GM19455 (cell line): Measurements from ENCODE around the gene GAD1.

Source experiments
- ATAC-seq: cut with Tn5 transposase; IDR thresholded peaks from one replicate; pipeline ENCODE4 v1.9.1; 2021; ENCODE audit not compliant: unreplicated experiment

GAD1 gene

DNA sequence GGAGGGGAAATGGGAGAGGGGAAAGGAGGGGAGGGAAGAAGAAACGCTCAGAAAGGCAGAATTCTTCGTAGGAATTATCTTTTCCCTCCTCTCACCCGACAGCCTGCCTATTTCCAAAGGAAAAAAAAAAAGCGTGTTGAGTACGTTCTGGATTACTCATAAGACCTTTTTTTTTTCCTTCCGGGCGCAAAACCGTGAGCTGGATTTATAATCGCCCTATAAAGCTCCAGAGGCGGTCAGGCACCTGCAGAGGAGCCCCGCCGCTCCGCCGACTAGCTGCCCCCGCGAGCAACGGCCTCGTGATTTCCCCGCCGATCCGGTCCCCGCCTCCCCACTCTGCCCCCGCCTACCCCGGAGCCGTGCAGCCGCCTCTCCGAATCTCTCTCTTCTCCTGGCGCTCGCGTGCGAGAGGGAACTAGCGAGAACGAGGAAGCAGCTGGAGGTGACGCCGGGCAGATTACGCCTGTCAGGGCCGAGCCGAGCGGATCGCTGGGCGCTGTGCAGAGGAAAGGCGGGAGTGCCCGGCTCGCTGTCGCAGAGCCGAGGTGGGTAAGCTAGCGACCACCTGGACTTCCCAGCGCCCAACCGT lies at the start of gene GAD1:
GAD1 (plus strand) TSS at position 384 of the 589 bp plus-strand sequence. CDS start 1,705 bp downstream, outside the sequence.
- peak; percentile 49 for ATAC-seq

DNA sequence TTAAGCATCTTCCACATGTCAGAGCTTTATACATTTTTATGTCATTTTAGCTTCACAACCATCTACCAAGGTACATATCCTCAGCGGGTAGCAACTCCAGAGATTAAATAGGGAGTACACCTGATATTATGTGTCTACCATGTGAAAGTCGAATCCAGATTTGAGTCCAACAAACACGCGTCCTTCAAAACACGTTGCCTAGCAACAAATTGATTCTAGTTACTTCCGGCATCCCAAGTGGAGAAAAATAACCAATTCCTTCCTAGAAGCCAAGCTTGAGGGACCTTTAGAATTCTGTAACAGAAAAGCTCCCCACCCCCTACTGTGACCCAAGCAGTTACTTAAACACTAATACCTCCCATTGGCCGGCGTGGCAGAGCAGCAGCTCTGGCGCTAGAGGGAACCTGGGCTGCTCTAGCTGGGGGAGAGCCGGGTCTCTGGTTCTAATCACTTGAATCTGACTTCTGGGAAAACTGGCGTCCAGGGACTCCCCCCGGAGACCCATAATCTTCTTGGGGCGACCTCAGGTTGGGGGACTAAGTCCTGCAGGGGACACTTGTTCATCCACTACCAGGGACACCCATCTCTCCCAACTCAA lies 46.6 kb upstream of the GAD1 start, which contains the start of gene ERICH2:
ERICH2 (plus strand) TSS at position 371 of the 598 bp plus-strand sequence. CDS start 304 bp downstream, outside the sequence.
- ATAC-seq = peak; percentile 67

DNA sequence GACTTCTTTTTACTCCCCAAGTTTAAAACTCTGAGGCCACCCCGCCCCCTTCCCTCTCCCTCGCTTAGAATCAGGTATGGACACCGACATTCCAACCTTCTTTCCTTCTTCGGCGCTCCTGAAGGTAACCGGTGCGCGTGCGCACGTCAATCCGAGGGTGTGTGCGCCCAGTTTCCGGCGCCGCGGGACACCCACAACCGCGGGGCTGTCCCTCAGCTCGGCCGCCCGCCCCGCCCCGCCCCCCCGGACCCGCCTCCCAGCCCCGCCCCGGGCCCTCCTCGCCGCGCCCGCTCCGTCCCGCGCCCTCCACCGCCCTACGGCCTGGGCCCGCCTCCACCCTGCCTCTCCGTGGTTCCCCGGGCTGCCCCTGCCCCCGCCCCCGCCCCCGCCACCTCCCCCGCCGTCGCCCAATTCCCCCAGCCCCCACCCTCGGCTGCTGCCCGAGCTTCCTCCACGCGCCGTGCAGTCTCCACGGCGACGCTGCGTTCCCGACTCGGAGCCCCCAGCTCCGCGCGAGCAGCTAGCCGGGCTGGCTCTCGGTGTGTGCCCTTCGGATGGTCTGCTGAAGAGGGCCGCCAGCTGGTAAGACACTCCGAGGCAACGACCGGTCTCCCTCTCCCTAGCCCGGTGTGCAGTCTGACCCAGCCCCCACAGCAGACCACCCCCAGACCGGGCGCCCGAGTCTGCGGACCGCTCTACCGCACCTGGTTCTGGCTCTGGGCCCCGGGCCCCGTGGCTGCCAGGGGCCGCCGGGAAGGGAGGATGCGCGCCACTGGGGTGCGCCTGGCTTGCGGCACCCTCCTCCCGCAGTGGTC lies 45.9 kb upstream of the GAD1 start:
- ATAC-seq = peak; percentile 83

DNA sequence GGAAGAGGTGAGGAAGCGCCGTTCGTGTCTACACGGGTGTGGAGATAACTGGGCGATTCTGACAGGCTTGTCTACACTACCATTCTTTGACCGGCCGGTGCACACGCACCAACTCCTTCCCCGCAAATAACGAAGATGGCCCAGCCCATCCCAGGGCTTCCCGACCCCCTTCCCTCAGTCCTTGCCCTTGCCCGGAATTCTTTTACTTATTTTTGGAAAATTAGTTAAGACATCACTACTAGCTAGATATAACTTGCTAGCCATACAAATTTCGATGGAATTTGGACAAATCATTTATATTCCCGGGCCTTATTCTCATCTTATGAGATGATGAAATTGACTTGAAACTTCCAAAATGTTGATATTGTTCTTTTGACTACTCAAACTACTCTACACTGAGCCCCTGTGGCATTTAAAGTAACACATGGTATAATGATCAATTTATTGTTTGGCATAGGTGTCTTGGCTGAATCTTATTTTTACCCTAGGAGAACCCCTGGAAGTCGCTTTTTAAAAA lies 45.2 kb upstream of the GAD1 start:
- no peak for ATAC-seq

DNA sequence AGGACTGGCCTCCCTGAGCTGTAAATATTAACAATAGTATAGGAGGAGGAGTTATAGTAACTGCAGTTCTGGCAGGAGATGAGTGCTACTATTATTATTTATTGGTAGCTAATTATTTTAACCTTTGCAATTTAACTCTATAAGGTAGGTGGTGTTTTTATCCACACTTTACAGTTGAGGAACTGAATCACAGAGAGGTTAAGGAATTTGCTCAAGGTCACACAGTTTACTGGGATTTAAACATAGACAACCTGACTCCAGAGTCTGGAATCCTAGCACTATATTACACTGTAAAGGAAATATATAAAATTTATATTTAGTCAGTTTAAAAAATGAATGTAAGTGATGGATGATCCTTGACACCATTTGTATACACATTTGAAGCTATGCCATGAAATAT lies 44.4 kb upstream of the GAD1 start:
- no peak for ATAC-seq

DNA sequence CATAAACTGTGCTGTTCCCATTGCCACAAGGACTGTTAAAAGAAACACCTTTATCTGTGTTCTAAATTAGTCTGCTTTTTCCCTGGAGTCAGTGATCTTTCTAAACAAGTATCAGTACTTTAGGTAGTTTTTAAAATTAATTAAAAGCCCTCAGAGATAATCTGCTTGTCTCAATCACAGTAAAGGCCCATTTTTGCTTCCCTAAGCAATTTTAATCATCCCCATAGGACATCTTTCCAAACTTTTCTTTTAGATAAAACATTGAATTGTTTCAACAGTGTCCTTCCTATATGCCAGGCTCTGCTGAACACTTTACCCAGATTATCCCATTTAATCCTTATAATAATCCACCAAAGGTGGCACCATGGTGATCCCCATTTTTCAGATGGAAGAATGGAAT lies 42.6 kb upstream of the GAD1 start:
- ATAC-seq = no peak

DNA sequence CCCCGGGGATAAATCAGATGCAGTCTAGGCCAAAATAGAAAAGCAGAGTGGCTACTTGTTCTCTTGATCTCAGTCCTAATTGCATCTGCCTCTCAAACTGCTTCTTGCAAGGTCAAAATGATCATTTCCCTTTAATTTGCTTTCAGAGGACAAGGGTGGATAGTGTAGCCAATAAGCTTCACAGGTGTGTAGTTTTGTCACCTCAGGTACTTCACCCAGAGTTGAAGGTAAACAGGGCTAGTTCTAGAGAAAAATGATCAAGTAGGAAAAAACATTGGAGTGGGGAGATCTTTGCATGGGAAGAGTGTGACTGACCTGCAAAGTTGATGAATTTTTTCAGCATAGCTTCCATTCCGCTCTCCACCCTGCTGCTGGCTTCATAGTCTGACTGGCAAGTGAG lies 37.8 kb upstream of the GAD1 start:
- no peak for ATAC-seq

DNA sequence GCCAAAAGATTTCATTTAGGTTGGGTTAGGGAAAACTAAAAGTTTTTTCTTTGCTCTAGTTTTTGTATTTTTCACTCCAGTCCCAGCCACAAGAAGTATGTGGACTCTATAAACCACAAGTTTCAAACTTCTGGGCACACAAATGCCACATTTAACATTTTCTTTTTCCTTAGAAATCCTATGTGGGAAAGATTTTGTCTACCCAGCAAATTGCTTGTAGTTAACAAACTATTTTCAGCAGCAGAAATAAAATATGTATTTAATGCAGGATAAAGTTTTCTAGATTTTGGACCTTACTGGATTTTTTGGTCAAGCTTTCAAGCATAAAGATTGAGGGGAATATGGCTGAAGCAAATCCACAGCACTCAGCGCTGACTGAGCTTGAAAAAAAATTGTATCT lies 37.4 kb upstream of the GAD1 start:
- ATAC-seq = no peak

DNA sequence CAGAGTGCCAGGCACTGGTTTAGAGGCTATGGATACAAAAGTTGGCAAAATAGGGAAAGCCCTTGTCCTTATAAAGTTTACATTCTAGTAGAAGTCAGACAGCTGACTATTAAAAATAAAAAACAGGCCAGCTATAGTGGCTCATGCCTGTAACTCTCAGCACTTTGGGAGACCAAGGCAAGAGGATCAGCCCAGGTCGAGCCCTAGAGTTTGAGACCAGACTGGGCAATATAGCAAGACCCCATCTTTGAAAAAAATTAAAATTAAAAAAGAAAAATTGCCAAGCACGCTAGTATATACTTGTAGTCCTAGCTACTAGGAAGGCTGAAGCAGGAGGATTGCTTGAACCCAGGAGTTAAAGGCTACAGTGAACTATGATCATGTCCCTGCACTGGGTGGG lies 34.0 kb upstream of the GAD1 start:
- ATAC-seq = no peak

DNA sequence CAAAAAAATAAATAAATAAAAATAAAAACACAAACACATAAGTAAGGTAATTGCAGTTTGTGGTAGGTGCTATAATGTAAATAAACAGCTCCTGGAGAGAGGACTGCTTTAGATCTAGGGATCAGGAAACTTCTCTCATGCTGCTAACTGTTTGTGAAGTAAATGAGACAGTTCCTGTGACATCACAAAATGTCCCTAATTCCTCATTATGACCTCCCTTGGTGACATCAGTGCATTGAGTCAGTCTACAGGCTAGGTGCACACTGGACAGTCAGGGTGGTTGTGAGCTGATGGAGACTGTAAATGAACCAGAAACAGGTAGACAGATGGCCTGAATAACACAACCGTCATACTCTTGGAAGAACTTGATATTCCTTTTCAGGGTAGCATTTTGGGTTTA lies 33.1 kb upstream of the GAD1 start:
- no peak for ATAC-seq

DNA sequence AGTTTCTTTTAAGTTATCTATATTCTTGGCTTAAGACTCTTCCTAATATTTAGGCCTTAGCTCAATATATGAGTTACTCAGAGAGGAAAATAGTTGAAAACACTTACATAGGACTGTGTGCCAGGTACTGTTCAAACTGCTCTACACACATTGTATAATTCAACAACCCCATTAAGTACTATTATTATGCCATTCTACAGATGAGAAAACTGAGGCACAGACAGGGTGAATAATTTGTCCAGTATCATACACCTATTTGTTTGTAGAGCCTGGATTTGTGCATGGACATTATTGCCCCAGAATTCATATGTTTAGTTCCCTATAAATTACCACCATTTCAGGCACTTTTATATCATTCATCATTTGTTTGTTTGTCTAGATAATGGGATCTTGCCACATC lies 17.7 kb upstream of the GAD1 start:
- ATAC-seq = no peak

DNA sequence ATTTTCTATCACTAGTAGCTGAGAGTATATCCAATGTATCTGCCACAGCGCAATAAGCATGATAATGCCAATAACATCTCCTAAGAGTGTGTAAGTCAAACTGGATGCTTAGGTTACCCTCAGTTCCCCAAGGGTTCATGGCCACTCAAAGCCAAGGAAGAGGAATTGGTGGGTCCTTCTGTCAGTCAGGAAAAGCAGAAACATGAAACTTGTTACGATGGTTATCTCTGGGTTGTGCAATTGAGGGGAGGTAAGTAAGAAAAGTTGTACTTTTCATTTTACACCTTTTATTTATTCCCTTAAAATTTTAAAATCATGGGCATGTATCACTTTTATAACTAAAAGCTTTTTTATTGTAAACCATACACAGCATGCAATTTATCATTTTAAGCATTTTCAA lies 10.1 kb upstream of the GAD1 start:
- no peak for ATAC-seq

DNA sequence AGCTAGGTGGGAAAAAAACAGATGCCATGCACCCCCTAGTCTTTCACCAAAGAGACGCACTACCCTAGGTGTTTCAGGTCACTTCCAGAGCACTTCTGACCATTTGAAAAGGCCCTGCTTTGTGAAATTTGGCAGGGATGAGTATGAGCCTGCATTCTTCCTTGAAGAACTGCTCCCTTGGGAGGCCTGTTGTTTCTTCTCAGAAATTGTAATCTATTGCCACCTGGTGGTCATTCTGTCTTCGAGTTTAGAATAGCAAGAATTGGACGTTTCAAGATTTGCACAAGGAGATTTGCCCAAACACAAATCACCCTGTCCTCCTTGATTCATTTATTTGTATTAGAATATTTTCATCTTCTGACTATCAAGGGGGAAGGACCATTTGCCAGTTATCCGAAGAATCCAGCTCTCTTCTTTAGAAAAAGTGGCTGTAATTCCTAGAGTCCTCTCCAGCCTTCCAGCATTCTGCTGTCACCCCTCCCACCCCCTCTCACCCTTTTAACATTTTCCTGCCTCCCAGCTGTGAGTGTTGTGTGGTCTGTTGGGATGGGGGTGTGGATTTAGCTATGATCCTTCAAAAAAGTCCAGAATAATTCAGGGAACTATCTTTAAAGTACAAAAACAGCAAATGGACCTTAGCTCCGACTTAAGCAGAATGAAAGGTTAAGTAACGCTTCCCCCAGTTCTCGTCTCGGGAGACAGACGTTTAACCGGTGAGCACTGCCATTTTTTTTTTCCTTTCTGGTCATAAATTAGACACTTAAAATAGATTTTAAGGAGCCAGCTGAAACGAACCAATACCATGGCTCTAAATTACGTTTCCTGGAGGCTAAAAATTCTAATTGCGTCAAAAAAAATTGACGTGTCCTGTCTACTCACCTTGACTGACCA lies 3.7 kb upstream of the GAD1 start:
- ATAC-seq = no peak

DNA sequence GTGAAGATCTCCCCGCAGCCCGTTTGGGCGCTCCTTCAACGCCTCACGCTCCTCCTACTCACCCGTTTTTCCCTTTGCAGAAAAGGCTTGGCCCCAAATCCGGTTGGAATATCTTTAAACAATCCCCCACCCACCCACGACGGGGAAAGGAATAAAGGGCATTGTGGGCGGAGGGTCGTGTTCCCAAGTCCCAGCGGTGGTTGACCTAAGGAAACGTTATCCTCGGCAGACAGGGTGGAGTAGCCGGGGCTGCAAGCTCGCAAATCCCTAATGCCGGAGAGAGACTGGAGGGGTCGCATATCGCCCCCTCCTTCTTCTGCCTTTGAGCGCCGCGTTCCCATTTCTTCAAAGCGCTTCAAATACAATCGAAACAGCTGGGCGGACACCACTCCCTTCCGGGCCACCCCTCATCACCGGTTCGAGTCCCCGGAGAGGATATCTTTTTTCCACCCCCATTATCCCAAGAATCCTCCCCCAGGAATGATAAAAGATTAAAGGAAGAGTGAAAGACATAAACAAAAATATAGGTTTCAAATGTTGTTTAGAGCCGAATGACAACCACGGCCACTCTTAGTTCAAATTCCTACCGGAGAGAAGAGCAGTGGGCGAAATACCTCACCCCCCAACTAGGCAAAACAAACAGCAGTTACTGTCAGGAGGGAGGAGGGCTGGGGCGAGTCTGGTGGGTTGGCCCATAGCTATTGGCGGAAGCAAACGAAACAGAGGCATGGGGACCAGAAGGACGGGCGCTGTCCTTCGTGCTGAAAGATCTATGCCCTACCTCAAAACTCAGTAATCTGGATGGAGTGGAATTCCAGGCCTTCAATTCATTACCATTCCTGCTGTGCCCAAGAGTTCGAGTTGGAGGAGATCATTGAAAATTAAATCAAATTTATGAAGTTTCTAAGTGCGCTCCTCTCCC lies 2.8 kb upstream of the GAD1 start:
- no peak for ATAC-seq

DNA sequence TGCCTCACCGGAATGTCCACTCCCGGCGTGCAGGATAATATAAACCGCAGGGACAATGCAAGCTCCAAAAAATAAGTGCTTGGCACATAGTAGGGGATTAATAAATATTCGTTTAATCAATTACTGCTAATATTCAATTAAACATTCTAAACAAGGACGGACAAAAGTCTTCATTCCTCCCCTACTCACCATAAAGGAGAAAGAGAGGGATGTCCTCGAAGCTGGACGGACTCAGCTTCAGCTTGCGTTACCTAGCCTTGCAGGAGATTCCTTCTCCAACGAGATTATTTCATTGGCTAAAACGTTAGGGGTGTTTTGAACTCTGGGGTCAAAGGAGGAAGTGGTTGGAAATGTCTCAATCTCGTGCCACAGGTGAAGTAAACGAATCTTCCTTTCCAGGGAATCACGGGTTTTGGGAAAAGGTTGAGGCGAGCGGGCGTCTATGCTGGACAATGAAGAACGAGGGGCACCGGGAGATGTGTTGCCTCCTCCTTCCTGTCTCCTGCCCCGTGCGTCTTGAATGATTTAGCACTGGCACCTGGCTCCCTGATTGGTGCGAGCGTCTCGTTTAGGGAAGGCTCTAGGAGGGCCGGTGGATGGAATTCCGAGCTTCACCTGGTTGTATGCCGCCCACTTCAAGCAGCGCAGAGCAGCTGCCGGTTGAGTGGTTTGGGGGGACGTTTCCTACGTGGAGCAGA lies 2.0 kb upstream of the GAD1 start:
- no peak for ATAC-seq

DNA sequence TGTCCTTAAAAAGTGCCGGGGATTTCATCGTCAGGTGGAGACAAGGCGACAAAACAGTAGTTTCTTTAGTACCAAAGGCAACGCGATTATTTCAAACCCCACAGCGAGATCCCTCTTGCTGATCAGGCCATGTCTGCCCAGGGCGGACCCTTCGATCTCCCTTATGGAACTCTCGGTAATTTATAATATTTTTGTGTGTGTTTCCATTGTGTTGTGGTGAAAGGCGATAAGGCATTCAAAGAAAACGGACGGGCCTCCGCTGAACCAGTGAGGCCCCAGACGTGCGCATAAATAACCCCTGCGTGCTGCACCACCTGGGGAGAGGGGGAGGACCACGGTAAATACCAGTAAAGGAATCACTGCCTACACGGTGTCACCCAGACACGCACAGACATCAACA lies 1.4 kb upstream of the GAD1 start:
- no peak for ATAC-seq

DNA sequence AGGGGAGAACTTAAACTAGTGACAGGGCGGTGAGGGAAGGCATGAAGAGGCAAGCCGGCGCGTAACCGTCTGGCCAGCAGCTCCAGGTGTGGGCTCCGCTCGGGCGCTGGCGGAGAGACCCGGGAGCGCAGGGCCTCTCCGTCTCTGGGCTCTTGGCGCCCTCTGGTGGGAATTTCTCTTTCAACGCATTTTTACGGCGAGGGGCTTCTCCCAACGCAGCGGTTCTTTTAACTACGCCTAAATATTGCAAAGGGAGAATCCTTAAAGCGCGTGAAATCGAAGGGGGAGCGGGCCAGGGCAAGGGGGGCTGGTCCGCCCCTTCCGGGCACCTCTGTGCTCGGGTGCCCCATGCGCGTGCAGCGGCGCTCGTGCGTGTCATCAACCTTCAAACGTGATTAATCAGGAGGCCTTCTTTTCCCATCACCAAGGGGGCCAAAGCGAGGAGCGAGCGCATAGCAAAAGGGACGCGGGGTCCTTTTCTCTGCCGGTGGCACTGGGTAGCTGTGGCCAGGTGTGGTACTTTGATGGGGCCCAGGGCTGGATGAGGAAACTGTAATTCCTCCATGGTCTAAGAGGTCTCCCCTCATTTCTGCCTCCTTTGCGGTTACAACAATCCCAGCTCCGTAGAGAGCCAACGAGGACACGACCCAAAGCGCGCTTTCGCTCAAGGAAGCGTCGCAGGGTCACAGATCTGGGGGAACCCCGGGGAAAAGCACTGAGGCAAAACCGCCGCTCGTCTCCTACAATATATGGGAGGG lies 762 bp upstream of the GAD1 start:
- ATAC-seq = no peak
